Measurements from ENCODE around the gene CBLL1. TPM values are rescaled to one million over a fixed set of nuclear protein-coding genes. Genes with fewer than 3 reads are reported as not detected.

Gene CBLL1
- total RNA-seq, 2 donors from 2014 or later = 40.8 to 42.8 TPM

- H3K27me3 Mint-ChIP-seq = peaks cover 10 to 15% of the 10 kb centered on the region in 2 donors
- DNase-seq (ENCODE audit: low spot score) (no peak), ATAC-seq (no peak)
- H3K27ac Mint-ChIP-seq = no peak overlapping the region
- no peaks in the 10 kb centered on the region for H3K4me1 Mint-ChIP-seq (ENCODE audit: low read depth in 2 of 2)
- H3K36me3 Mint-ChIP-seq = no peaks in the 10 kb centered on the region
- H3K4me3 Mint-ChIP-seq = no peak overlapping the region
- H3K9me3 Mint-ChIP-seq = no peaks in the 10 kb centered on the region
Observed at GRCh38 chr7:107718456-107719193, 25.3 kb upstream of the CBLL1 start.

GRCh38 chr7:107721286-107721685, 22.7 kb upstream of the CBLL1 start:
- DNase-seq (ENCODE audit: low spot score) (no peak), ATAC-seq (no peak)
- Mint-ChIP-seq H3K4me3 (no peak overlapping the region), H3K27me3 (peaks cover 11 to 12% of the 10 kb centered on the region in 2 donors), H3K4me1 (ENCODE audit: low read depth in 2 of 2) (no peaks in the 10 kb centered on the region), H3K9me3 (no peaks in the 10 kb centered on the region), H3K36me3 (no peaks in the 10 kb centered on the region), H3K27ac (no peak overlapping the region)

- ATAC-seq = no peak
- Mint-ChIP-seq H3K27ac (no peak overlapping the region), H3K9me3 (no peaks in the 10 kb centered on the region), H3K4me3 (no peak overlapping the region), H3K4me1 (ENCODE audit: low read depth in 2 of 2) (no peaks in the 10 kb centered on the region), H3K36me3 (no peaks in the 10 kb centered on the region), H3K27me3 (peaks cover 22 to 28% of the 10 kb centered on the region in 2 donors)
- DNase-seq (ENCODE audit: low spot score) = no peak
Observed at GRCh38 chr7:107723255-107723654, 20.7 kb upstream of the CBLL1 start.

- Mint-ChIP-seq H3K36me3 (no peaks in the 10 kb centered on the region), H3K4me1 (ENCODE audit: low read depth in 2 of 2) (no peaks in the 10 kb centered on the region), H3K27ac (no peak overlapping the region), H3K9me3 (no peaks in the 10 kb centered on the region), H3K27me3 (peaks cover 20 to 29% of the 10 kb centered on the region in 2 donors), H3K4me3 (no peak overlapping the region)
- no peak for DNase-seq (ENCODE audit: low spot score)
- ATAC-seq = no peak
Observed at GRCh38 chr7:107725138-107725740, 18.7 kb upstream of the CBLL1 start.

- Mint-ChIP-seq H3K9me3 (no peaks in the 10 kb centered on the region), H3K4me1 (ENCODE audit: low read depth in 2 of 2) (no peaks in the 10 kb centered on the region), H3K36me3 (no peaks in the 10 kb centered on the region), H3K27ac (no peak overlapping the region), H3K4me3 (no peak overlapping the region), H3K27me3 (peaks cover 20 to 29% of the 10 kb centered on the region in 2 donors)
- ATAC-seq = no peak
- DNase-seq (ENCODE audit: low spot score) = no peak
Observed at GRCh38 chr7:107726356-107727130, 17.4 kb upstream of the CBLL1 start.

- H3K27ac Mint-ChIP-seq = no peak overlapping the region
- no peaks in the 10 kb centered on the region for H3K36me3 Mint-ChIP-seq
- H3K27me3 Mint-ChIP-seq = peaks cover 21 to 29% of the 10 kb centered on the region in 2 donors
- no peak for ATAC-seq
- H3K9me3 Mint-ChIP-seq = no peaks in the 10 kb centered on the region
- DNase-seq (ENCODE audit: low spot score) = no peak
- H3K4me3 Mint-ChIP-seq = no peak overlapping the region
- no peaks in the 10 kb centered on the region for H3K4me1 Mint-ChIP-seq (ENCODE audit: low read depth in 2 of 2)
Observed at GRCh38 chr7:107728276-107728675, 15.7 kb upstream of the CBLL1 start.

GRCh38 chr7:107742678-107743566, 1.0 kb upstream of the CBLL1 start:
- no peaks in the 10 kb centered on the region for H3K9me3 Mint-ChIP-seq
- ATAC-seq (peak; percentile 46 to 55), DNase-seq (ENCODE audit: low spot score) (peak; percentile 70)
- peak overlapping the region; percentile 99 to 100 for H3K27ac Mint-ChIP-seq
- no peaks in the 10 kb centered on the region for H3K27me3 Mint-ChIP-seq
- no peaks in the 10 kb centered on the region for H3K36me3 Mint-ChIP-seq
- peaks cover 21 to 39% of the 10 kb centered on the region in 2 donors for H3K4me1 Mint-ChIP-seq (ENCODE audit: low read depth in 2 of 2)
- peak overlapping the region; percentile 99 for H3K4me3 Mint-ChIP-seq

GRCh38 chr7:107744345-107744750, 406 bp downstream of the CBLL1 start:
- H3K36me3 Mint-ChIP-seq = no peaks in the 10 kb centered on the region
- ATAC-seq = peak; percentile 51 to 58
- DNase-seq (ENCODE audit: low spot score) = no peak
- peaks cover 21 to 39% of the 10 kb centered on the region in 2 donors for H3K4me1 Mint-ChIP-seq (ENCODE audit: low read depth in 2 of 2)
- no peaks in the 10 kb centered on the region for H3K27me3 Mint-ChIP-seq
- no peaks in the 10 kb centered on the region for H3K9me3 Mint-ChIP-seq
- H3K4me3 Mint-ChIP-seq = peak overlapping the region; percentile 99
- H3K27ac Mint-ChIP-seq = peak overlapping the region; percentile 99 to 100

- H3K27ac Mint-ChIP-seq = peak overlapping the region; percentile 99 to 100
- ATAC-seq (no peak), DNase-seq (ENCODE audit: low spot score) (no peak)
- H3K4me3 Mint-ChIP-seq = peak overlapping the region; percentile 99
- peaks cover 23 to 39% of the 10 kb centered on the region in 2 donors for H3K4me1 Mint-ChIP-seq (ENCODE audit: low read depth in 2 of 2)
- no peaks in the 10 kb centered on the region for H3K27me3 Mint-ChIP-seq
- H3K9me3 Mint-ChIP-seq = no peaks in the 10 kb centered on the region
- H3K36me3 Mint-ChIP-seq = peaks cover 6% of the 10 kb centered on the region
Observed at GRCh38 chr7:107746006-107746405, 2.1 kb downstream of the CBLL1 start.

- Mint-ChIP-seq H3K27ac (no peak overlapping the region), H3K9me3 (no peaks in the 10 kb centered on the region), H3K4me1 (ENCODE audit: low read depth in 2 of 2) (peaks cover 7 to 19% of the 10 kb centered on the region in 2 donors), H3K27me3 (no peaks in the 10 kb centered on the region), H3K4me3 (no peak overlapping the region), H3K36me3 (peaks cover 19% of the 10 kb centered on the region)
- DNase-seq (ENCODE audit: low spot score) = no peak
- ATAC-seq = no peak
Observed at GRCh38 chr7:107751113-107751512, 7.2 kb downstream of the CBLL1 start.

GRCh38 chr7:107754642-107755041, 10.7 kb downstream of the CBLL1 start:
- no peak for DNase-seq (ENCODE audit: low spot score)
- H3K27me3 Mint-ChIP-seq = no peaks in the 10 kb centered on the region
- H3K4me3 Mint-ChIP-seq = no peak overlapping the region
- peaks cover 5 to 17% of the 10 kb centered on the region in 2 donors for H3K4me1 Mint-ChIP-seq (ENCODE audit: low read depth in 2 of 2)
- no peak overlapping the region for H3K27ac Mint-ChIP-seq
- ATAC-seq = no peak
- H3K36me3 Mint-ChIP-seq = peaks cover 40% of the 10 kb centered on the region
- no peaks in the 10 kb centered on the region for H3K9me3 Mint-ChIP-seq

GRCh38 chr7:107758667-107759066, 14.7 kb downstream of the CBLL1 start:
- Mint-ChIP-seq H3K27ac (no peak overlapping the region), H3K27me3 (no peaks in the 10 kb centered on the region), H3K9me3 (no peaks in the 10 kb centered on the region), H3K4me1 (ENCODE audit: low read depth in 2 of 2) (peaks cover 0 to 10% of the 10 kb centered on the region in 2 donors), H3K36me3 (peaks cover 21% of the 10 kb centered on the region), H3K4me3 (no peak overlapping the region)
- ATAC-seq = no peak
- DNase-seq (ENCODE audit: low spot score) = no peak

- no peak overlapping the region for H3K27ac Mint-ChIP-seq
- ATAC-seq = no peak
- no peaks in the 10 kb centered on the region for H3K4me1 Mint-ChIP-seq (ENCODE audit: low read depth in 2 of 2)
Observed at GRCh38 chr7:107767391-107767790, 23.4 kb downstream of the CBLL1 start.

More at GRCh38 chr7:107767391-107767790, 23.4 kb downstream of the CBLL1 start:
- Mint-ChIP-seq H3K36me3 (no peaks in the 10 kb centered on the region), H3K9me3 (no peaks in the 10 kb centered on the region), H3K27me3 (no peaks in the 10 kb centered on the region), H3K4me3 (no peak overlapping the region)
- no peak for DNase-seq (ENCODE audit: low spot score)

Measured in natural killer cell treated with Interleukin-12 subunit alpha and Interleukin-12 subunit beta and Interleukin-15 and Interleukin-18, amount 100 ng/mL, for 72 hours (primary cell).